HG02970 (cell line): ENCODE results near the gene HOXA13.

Source experiments
- ATAC-seq: cut with Tn5 transposase; IDR thresholded peaks from one replicate; pipeline ENCODE4 v1.9.1; 2021; ENCODE audit warnings: mild to moderate bottlenecking, moderate library complexity, moderate number of reproducible peaks; ENCODE audit not compliant: unreplicated experiment, low FRiP score

Gene HOXA13

DNA sequence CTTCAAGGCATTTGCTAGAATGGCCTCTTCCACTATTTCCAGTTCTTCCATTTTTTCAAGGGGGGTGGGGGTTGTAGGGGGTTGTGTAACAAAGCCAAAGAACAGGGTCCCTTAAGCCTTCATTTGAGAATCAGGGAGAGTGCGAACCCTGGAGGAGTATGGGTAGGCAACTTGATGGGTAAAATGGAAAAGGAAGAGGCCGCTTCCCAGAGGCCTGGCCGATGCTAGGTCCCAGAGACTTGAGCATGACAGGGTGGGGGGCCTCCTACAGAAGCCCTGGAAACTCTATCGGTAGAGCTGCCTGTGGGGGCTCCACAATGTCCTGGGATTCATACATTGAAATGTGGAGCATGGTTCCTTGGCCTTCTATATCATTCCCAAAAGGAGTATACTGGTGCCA lies 9.1 kb upstream of the HOXA13 start:
- ATAC-seq: no peak

DNA sequence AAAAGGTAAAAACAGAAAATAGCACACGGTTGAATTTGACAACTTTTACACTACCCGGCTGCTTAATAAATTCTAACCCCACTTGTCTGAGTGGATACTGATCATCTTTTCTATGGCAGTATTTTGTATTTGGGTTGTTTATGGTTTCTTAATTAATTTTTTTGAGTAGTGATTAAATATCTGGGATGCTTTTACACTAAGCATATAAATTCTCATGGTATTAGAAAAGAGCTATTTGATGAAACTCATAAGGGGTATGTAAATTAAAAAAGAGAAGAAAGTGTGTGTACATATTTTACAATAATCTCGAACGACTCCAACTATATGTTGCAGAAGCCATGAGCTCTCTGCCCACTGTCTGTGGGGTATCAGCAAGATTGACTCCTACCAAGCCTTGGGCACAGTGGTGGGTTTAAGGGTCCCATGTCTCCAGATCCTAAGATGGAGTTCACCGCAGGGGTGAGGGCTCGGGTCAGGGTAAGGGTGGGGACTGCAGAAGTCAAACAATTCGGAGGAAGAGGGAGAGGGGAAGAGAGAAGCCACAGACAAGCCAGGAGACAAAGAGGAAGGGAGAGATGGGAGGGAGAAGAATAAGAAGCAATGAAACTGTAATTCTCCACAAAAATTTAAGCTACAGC lies 7.6 kb upstream of the HOXA13 start:
- ATAC-seq: no peak

DNA sequence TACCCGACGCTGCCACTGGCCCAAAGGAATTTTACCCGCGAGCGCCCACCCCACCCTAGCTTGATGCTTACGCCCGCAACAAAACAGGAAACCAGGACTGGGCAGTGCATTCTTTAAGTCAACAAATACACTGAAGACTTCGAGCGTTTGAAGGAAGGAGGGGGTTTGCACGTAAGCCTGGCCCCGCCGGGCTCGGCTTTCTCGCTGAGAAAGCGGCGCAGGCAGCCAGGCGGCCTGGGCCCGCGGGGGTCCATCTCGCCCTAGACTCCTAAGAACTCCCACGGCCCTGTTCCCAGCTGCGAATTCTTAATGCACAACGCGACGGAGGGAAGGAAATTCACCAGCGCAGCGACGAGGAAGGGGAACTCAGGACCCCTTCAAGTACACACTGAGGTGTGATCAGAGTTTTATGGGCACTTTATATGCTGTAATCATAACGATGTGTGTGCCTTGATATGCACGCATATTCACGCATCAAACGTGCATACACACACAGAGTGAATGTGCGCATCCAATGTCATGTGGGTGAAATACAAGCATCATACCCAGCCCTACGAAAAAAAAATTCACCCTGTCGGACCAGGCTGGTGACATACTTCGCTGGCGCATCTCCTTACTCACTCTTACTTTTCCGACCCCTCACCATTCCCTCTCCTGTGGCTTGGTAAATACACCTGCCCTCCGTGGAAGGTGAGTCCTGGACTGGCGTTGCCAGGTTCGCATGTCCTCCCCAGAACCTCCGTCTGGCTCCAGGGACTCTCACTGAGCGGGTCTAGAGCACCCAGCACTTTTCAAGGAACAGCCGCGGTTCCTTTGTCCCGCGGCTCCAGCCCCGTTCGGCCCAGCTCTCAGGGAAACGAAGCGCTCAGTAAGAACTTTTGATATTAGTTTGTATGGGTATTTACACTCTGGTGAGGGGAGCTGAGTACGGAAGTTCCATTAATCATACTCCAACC lies 5.7 kb upstream of the HOXA13 start:
- ATAC-seq: no peak

DNA sequence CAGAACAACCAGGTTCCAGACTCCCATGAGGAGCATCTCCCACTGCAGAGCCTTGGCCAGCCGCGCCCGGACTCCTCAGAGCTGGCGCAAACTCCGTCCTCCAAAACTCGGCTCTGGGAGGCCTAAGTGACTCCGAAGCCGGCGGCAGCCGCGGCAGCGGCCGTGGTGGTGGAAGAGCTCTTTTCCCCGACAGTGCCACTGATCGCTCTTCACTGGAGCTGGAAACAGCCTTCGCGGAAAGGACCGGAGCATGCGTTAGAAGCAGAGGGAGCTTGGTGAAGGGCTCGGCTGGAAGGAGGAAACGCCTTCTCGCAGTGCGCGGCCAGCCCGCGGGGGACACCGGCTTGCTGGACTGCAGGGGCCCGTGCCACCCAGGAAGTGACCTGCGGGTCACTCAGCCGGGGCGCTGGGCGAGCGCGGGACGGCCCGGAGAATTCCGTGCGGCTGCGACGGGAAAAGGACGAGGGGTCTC lies 5.0 kb upstream of the HOXA13 start:
- ATAC-seq: no peak

DNA sequence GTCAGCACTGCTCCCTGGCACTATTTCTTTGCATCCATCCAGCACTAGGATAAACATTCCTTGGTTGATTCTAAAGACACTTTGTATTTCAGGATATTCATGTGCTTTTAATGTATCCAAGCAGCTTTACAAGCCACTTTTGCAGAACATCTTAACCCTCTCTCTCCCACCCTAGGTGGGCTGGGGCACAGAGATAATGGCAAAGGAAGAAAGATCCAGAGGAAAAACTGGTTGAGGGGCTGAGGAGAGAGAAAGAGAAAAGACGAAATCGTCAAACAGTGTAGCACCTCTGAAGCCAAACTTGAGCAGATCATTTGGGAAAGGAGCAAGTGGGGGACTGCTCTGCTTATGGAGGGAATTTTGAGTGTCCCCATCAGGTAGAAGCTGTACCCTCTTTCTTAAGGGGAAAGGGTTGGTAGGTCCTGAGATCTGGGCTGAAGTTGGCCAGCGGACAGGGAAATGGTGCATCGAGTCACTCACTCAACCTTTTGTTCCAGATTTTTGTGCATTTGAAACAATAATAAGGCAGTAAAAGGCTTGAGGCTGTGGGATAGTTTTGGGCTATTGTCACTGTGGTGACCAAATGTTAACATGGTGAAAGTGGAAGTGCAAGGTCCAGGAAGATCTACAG lies 4.2 kb upstream of the HOXA13 start:
- no peak for ATAC-seq

DNA sequence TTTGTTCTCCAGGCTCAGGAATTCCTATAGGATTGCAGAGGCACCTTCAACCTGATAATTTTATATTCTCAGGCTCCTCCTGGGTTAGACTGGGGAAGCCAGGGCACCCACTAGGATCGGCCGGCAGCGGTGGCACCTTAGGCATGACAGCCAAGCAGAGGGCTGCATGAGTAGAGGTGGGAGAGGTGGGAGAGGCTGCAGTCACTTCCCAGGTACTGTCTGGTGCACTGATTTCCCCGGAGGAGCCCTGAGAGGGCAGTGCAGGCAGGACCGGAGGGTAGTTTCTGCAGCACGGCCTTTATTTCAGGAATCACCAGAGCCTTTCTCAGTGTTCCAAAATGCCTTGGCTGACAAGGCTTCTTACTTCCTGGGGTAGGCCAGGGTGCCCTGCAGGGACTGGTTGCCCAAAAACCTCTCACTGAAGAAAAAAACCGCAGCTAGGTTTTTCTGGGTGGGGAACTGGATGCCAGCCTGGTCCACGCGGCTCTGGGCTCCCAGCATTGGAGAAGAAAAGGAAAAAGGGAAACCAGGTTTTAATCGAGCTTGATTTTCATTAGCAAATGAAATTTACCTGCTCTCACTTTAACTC lies 3.6 kb upstream of the HOXA13 start:
- no peak for ATAC-seq

DNA sequence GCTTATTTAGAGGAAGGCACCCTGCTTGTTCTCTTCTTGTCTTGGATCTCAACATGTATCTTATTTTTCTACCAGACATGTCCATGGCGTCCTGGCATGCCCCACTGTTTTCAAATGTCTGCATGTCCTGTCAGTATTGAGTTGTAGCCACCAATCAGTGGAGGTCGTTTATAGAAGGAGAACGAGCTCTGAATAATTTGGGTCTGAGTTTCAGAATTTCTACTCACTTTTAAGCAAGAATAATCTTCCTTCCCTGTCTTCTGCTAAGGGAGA lies 2.9 kb upstream of the HOXA13 start:
- no peak for ATAC-seq

DNA sequence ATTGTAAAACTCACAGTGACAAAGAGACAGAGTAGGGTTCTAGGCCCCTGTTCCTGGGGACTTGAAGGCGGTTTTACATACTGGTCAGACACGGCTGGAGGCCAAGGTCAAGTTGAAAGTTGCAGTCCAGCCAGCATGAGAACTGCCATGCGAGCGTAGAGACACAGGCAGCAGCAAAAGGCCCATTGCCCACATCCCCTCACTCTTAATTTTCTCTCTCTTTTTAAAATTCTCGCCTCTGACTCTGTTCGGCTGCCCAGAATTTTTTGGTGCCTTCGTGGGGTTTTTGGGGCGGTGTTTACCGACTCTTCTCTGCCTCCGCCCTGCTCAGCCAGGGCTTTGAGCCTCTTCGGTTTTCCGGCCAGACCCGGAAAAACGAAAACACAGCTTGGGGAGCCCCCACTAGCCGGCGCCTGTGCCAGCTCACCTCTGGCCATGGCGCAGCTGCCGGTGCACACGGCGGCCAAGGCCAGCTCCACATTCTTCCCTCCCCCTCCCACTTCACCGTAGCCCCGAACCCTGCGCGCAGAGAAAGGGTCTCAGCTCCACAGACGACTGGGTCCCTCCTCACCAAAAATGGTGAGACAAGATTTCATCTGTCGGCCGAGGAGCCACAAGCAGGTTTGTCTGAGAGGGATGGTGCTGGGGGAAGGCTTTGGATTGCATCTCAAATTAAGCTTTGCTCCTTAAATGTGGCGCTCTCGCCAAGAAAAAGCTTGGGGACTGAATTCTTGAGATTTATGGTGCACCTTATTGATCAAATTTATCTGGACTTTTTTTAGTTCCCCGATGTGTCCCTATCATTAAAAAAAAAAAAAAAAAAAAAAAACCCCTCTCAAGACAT lies 2.3 kb upstream of the HOXA13 start:
- ATAC-seq: no peak

DNA sequence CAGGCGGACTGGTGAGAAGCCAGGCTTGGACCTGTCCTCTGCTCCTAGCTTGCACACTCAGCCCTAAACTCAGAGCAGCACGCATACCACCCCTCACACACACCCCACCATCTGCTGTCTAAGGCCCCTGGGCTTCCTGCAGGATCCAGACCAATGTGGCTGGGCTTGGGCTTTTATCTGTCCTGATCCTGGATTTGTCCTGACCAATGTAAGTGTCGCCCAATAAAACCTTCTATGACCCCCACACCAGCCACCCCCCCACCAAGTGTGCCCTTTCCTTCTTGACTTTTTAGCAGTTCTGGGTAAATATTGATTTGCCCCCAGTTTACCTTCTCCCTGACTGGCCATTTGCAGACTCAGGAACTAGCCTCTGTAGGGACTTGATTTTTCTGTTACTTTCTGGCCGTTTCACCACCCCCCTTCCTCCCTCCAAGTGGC lies 1.7 kb upstream of the HOXA13 start:
- ATAC-seq: no peak

DNA sequence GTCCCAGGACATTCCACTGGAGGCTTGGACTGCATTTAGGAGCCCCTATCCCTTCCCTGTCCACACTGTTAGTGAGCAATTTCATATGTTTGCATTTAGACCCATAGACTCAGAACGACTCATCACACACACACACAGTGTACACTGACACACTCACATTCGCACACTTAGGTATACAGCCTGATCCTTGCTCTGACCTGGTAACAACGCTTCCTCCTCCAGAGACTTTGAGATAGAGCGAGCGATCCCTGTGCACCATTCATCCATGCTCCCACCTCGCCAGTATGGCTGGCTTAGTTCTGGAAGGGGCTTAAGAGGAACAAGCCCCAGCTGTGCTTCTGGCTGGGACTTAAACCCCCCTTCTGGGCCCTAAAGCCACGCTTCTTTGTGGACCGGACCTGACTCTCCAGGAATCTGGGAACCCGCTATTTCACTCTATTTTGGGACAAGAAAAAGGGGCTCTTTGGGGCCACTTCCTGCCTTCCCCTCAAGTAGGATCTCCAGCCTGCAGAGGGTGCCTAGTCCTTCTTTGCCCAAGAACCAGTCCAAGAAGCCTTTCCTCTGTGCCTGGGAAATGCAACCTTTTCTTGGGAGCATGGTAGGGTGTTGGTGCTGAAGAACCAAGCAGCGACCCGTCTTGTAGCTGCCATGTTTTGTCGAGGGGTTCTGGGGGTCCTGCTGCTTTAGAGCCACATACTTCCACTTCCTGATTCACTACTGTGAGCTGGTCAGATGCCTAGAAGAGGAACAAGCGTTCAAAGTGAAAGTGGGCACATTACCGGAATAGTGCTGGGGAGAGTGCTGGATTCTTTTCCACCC lies 1.1 kb upstream of the HOXA13 start:
- ATAC-seq: no peak

DNA sequence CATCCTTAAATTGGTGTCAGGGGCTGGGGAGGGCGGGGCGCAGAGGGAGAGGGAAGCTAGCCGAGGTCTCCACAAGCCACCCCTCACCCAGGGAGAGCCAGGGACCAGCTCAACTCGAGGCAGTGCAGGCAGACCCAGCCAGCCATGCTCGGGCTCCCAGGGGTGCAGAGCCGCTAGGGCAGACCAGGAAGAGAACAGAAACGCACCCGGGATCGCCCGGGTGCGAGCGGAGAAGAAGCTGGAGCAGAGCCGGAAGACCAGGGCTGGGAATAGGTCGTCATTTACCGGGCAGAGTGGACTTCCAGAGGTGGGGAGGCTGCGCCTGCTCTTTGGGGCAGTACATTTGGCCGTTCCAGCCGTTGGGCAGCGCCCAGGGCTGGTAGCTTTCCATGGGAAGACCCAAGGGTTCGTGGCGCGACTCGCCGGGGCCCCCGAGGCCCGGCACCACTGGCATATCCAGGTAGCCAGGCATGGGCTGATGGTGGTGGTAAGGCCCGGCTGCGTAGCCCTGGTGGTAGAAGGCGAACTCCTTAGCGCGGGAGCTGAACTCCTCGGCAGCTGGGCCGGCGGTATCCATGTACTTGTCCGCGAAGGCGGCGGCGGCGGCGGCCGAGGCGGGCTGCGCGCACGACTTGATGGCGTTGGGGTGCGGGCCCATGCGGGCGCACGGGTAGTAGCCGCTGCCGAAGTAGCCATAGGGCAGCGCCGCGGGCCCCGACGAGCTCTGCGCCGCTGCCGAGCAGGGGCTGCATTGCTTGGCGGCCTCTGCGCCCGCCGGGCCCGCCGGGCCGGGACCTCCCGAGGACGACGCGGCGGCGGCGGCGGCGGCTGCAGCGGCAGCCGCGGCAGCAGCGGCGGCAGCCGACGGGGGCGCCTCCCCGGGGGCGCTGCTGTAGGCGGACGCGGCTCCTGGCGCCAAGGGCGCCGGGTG lies 755 bp downstream of the HOXA13 start:
- ATAC-seq: no peak

DNA sequence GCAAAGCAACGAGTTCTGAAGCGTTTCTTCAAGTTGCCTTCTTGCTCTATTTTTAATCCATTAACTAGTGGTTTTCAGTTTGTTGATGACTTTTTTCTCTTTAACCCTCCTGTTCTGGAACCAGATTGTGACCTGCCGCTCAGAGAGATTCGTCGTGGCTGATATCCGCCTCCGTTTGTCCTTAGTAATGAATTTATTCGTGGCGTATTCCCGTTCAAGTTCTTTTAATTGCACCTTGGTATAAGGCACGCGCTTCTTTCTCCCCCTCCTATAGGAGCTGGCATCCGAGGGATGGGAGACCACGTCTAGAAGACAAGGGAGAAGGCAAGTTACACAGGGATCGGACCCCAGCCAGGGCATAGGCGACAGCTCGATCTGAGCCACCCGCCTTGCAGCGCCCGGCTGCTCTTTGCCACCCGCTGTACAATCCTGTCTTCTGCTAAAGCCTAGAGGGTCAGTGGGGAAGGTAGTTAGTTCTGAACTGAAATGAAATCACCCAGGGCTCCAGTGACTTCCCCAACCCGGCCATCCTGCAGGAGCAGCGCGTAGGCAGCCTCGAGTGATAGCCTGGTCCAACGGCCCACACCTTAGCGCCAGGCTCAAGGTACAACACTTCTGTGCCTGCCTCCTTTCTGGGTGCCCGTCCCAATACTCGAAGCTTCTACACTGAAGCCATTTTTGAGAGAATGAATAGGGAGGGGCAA lies 1.6 kb downstream of the HOXA13 start:
- ATAC-seq: no peak

DNA sequence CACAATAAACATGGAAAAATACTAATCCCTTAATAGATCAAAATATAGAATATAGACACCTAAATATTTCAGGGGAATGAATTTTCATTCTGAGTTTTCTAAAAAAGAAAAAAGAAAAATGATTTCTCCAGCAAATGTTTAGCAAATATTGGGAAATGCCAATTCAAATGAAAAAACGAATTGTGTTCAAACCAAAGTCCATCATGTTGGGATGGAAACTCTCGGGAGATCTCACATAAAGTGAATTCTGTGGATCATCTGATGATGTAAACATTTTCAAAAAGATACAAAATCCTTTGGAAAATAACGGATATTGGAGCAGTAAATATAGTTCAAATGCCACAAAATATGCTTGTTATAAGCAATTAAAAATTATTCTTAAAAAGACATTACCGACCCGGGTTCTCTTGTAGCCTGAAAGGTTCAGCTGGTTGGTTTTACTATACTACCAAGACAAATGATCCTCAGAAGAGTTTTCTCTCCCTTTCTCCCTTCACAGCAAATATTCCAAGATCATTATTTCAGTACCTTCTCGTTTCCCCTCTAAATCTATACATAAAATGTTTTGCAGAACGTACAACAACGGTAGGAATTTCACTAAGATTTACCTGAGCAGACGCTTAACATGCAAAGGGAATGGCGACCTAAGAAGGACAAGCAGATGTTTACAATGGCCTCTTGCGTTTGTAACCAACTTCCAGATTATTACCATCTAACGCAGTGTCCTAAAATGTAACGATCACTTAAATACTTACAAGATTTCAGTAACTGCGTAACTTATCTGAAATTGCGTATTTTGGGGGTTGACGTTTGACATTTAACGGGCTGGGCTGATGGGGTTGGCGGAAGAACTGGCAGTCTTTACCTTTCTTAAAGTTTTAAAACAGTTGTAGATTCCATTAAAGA lies 2.5 kb downstream of the HOXA13 start:
- no peak for ATAC-seq

DNA sequence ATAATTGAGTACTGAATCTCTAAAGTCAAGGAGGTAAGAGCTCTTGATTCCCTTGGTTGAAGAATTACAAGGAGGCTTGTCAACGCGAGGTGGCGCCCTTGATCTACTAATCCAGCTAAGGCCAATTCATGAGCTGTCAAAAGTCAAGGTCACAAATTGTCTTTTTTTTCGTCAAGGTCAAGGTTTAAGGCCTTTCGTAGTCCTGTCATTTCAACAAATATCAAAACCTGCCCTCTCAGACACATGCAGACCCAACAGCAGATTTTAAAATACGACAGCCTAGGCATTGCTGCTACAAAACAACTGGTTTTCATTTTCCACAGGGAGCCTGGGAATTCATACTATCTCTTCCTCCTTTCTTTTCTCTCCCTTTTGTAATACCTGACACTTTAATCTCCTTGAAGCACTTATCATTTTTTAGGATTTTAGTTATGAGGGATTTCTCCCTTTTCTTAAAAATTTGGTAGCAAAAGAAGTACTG lies 3.6 kb downstream of the HOXA13 start:
- ATAC-seq: no peak

DNA sequence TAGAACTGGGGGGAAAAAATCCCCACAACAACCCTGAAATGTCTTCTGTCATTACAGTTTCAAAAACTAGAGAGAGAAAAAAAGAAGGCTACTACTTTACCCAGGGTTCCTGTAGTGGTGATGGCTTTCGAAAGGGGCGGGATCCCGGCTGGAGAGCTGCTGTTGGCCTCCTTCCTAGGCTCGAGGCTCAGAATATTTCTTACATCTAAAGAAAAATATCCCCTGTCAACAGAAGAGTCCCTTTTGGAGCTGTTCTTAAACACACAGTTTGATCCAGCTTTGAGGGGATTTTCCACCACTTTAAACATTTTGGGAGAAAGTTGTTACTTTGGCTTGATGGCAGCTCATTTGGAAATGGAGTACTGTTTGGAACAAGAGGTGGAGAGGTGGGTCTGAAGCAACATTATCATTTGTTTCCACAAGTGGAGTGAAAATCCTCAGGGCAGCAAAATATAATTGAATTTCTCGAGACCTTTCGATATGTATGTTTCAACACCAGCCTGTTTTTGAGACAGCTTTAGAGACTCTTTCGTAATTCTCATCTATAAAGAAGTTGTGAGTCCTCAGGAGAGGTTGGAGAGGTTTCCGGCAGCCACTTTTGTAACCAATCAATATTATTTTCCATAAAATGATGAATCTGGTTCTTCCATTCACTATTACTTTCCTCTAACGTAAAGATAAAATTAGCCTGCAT lies 5.1 kb downstream of the HOXA13 start:
- no peak for ATAC-seq

DNA sequence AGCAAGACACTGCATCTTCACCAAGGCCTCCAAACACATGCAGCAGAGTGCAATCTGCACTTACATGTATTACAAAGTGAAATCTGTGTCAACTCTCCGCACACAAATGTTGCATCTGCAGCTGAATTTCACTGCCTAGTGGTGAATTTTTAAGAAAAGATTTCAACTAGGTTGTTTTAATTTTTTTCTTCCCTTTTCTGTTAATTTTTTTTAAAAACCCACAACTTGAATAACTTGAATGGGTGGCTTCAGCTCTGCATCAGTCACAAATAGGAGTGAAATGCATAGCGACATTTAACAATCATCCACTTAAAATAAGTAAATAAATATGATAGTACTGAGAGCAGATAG lies 5.9 kb downstream of the HOXA13 start:
- no peak for ATAC-seq
